ENCODE measurements around the gene TCF4.

Gene TCF4

DNA sequence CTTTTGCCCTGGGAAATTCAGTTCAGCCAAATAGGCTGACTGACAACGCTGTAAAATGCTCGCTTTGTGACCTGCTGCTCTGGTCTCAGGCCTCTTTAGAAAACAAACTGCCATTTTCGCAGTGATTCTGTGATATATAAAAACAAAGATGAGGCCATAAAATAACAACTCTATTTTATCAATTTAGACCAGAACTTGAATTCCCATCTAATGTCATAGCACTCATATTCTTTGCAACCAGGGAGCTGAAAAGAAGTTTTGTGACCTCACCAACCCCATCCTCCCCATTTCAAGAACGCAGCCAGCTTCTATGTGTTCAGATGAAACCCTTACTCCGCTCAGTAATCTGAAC, 40.3 kb downstream of the TCF4 start:
- no peak overlapping the region for H3K4me3 ChIP-seq (ENCODE audit: low read depth, low read length)
- no peak for DNase-seq (ENCODE audit: low read depth)
- TF ChIP-seq, protein P1, sequence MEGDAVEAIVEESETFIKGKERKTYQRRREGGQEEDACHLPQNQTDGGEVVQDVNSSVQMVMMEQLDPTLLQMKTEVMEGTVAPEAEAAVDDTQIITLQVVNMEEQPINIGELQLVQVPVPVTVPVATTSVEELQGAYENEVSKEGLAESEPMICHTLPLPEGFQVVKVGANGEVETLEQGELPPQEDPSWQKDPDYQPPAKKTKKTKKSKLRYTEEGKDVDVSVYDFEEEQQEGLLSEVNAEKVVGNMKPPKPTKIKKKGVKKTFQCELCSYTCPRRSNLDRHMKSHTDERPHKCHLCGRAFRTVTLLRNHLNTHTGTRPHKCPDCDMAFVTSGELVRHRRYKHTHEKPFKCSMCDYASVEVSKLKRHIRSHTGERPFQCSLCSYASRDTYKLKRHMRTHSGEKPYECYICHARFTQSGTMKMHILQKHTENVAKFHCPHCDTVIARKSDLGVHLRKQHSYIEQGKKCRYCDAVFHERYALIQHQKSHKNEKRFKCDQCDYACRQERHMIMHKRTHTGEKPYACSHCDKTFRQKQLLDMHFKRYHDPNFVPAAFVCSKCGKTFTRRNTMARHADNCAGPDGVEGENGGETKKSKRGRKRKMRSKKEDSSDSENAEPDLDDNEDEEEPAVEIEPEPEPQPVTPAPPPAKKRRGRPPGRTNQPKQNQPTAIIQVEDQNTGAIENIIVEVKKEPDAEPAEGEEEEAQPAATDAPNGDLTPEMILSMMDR (IDR thresholded peaks at IDR 0.05; ENCODE audit: control insufficient read depth, extremely low read depth, insufficient read depth): no peak

DNA sequence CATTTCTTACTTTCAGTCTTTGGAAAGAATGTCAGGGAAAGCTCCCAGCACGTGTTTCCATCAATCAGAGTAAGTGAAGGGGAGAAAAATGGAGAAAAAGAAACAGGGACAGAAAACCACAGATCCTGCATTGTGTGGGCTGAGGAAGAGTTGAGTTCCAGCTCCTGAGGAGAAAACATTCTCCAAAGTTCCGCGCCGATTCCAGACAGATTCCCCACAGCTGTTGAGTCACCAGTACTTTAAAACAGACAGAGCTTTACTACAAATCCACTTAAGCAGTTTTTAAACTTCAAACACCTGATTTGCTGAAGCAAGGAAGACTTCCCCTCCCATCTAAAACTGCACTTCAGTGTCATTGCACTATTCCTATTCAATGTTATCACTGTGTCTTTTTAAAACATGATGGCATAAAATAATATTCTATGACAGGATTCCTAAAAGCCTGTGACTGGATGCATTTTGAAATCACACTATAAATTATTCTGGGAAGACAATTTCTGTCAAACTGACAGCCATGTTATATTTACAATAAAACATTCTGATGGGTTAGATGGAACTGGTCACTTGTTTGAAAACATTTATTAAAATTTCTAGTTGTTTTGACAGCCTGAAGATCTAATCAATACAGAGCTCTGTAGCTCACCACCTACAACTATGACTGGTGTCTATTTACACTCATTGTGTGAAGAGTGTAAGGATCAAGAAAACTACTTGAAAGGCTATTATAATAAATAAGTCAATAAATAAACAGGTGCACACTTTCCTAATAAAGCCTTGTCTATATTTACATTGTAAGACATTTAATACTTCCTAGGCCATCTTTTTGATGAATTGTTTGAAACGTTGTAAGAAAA, 40.9 kb downstream of the TCF4 start:
- TF ChIP-seq, protein P1 (IDR thresholded peaks at IDR 0.05; ENCODE audit: control insufficient read depth, extremely low read depth, insufficient read depth): no peak
- H3K4me3 ChIP-seq (ENCODE audit: low read depth, low read length): no peak overlapping the region
- no peak for DNase-seq (ENCODE audit: low read depth)

DNA sequence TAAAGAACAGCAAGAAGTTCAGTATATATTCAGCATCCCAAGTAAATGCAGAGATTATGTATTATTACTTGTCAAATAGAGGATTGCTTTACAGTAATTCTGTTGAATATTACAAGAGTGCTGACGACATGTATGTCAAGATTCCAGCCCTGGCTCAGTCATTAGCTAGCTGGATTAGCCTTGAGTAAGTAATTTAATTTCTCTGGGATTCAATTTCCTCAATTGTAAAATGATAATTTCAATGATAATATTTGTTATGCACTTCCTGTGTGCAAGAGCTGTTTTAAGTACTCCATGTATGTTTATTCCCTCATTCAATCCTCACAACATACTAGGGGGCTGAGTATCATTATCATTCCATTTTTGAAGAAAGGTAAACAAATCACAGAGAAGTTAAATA, 44.0 kb downstream of the TCF4 start:
- H3K4me3 ChIP-seq (ENCODE audit: low read depth, low read length): no peak overlapping the region

DNA sequence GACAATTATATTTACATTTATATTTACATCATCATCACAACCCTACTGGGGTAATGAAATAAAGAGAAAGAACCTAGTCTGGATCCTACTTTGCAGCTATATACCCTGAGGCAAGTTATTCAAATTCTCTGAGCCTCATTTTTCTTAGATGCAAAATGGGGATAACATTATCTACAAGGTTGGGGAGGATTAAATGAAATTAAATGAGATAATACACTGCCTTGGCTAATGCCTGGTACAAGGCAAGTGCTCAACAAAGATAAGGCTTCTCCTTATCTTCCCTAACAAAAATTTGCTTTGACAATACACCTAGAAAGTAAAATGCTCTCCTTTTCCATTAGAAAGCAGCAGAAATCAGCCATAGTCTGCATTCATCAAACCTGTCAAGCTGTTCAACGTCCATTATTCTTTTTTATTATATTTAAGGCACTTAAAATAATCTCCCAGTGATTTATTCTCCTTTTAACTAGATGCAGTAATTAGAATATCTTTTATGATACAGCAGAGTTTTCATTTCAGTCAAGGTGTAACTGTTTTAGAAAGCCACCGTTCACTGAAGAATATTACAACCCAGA, 44.8 kb downstream of the TCF4 start:
- DNase-seq (ENCODE audit: low read depth): no peak
- TF ChIP-seq, protein P1 (IDR thresholded peaks at IDR 0.05; ENCODE audit: control insufficient read depth, extremely low read depth, insufficient read depth): no peak
- H3K4me3 ChIP-seq (ENCODE audit: low read depth, low read length): no peak overlapping the region

More for the DNA sequence above, 44.0 kb downstream of the TCF4 start:
- no peak for DNase-seq (ENCODE audit: low read depth)
- TF ChIP-seq, protein P1 (IDR thresholded peaks at IDR 0.05; ENCODE audit: control insufficient read depth, extremely low read depth, insufficient read depth): no peak

DNA sequence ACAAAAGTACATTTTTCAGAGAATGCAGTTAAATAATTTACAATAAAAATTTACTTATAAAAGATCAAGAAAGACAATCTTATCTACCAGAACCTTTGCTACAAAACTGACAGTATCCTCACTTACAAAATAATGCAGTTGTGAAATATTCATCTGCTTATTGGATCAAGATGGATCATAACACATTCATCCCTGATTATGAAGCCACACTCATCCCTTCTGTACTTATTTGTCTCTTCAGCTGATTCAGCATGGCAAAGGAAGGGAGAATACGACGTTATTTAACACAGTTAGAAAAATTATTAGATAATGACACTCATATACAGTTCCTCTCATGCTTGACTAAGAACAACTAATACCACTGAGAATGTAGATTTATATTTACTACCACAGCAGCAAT, 46.4 kb downstream of the TCF4 start:
- no peak for DNase-seq (ENCODE audit: low read depth)
- TF ChIP-seq, protein P1 (IDR thresholded peaks at IDR 0.05; ENCODE audit: control insufficient read depth, extremely low read depth, insufficient read depth): no peak
- no peak overlapping the region for H3K4me3 ChIP-seq (ENCODE audit: low read depth, low read length)

DNA sequence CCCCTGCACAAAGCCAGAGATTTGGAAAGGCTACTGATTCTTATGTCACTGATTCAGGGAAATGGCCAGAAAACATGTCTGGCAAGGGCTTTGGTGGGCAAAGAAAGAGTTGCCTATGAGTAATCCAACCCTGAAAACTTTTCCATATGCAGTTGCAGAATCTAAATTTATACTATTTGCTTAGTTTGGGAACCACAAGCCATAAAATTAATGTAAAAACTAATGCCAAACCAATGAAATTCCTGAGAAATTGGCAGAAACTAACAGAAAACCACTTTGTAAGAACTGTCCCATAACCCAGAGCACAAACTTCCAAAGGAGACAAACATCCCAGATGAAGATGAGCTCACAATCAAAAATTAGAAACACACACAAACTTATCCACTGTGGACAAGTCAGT, 48.8 kb downstream of the TCF4 start:
- DNase-seq (ENCODE audit: low read depth): no peak
- TF ChIP-seq, protein P1 (IDR thresholded peaks at IDR 0.05; ENCODE audit: control insufficient read depth, extremely low read depth, insufficient read depth): no peak
- H3K4me3 ChIP-seq (ENCODE audit: low read depth, low read length): no peak overlapping the region
